ENCODE measurements around the gene PHYKPL.

The PHYKPL gene

DNA sequence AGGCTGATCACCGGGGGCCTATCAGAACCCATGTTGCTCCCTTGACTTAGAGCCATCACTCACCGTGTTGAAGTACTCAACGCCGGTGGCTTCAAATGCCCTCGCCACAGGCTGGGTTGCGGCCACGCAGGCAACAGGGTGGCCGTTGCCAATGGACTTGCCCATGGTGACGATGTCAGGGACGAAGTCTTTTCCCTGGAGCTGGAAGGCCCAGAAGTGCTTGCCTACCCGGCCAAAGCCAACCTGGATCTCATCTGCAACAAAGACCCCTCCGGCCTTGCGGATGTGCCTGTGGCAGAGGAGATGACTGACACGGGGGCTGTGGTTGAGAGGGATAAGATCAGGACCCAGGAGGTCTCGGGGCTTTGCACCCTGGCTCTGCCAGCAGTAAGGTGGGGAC lies 10.3 kb downstream of the PHYKPL start:
- DNase-seq: no peak

DNA sequence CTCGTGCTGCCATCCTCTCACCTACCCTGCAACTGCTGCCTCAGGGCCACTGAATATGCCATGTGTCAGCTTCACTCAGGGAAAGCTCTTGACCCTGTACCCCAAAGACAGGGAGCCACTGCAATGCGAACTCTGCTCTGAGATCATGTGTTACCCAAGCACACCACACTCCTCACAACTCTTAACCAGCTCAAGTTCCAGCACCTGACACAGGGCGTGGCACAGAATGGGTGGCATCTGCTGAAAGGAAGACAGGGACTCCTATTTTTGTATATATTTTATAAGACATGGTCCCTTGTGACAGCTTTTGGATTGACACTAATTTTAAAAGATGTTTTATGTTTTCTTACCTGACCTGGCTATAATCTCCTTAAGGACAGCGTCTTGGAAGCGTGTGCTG lies 10.7 kb downstream of the PHYKPL start:
- no peak for DNase-seq

- no peak for DNase-seq
Observed at GRCh38 chr5:178221282-178221681, 11.3 kb downstream of the PHYKPL start.

DNA sequence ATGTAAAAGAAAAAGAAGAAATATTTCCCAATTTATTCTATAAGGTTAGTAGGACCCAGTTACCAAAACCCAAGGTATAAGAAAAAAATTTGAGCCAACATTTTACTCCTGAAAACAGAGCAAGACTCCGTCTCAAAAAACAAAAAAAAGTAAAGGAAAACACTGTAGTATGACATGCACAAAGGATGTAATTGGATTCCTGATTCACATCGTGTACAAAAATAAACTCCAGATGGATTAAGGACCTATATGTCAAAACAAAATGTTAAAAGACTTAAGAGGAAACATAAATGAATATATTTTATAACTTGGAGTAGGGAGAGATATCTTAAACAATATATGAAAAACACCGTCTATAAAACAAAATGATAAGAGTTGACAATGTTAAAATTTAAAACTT lies 13.8 kb downstream of the PHYKPL start:
- DNase-seq: no peak

DNA sequence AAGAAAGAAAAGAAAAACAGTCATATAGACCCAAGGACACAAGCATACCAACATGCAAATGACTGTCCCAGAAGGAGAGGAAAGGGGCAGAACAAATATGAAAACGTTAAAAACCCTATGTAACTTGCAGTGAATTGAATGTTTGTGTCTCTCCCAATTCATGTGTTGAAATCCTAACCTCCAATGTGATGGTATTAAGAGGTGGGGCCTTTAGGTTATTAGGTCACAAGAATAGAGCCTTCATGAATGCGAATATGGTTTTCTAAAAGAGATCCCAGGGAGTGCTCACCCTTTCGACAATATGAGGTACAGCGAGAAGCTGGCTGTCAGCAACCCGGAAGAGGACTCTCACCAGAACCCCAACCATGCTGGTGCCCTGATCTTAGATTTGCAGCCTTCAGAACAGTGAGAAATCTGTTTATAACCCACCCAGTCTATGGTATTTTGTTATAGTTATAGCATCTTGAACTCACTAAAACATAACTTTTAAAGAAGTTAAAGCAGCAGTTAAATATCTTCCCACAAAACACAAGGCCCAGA lies 14.3 kb downstream of the PHYKPL start:
- DNase-seq: no peak

- DNase-seq: no peak
Observed at GRCh38 chr5:178216779-178217178, 15.8 kb downstream of the PHYKPL start.

DNA sequence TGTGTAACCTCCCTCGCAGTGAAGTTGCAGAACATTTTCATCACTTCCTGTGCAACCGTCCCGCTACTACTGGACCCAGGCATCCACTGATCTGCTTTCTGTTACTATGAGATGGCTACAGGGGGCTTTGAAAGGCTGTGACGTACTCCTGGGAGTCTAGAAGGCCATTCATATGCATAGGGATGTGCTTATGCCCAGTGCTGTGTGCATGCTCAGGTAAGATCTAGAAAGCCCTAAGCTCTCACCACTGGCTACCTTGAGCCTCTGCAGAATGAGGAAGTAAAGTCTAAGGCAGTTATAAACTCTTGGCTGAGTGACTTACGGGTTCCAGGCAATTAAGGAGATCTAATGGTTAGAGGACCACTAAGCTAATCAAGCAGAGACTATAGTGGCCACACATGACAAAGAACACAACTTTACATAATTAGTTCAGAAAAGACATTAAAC lies 16.5 kb downstream of the PHYKPL start:
- no peak for DNase-seq

DNA sequence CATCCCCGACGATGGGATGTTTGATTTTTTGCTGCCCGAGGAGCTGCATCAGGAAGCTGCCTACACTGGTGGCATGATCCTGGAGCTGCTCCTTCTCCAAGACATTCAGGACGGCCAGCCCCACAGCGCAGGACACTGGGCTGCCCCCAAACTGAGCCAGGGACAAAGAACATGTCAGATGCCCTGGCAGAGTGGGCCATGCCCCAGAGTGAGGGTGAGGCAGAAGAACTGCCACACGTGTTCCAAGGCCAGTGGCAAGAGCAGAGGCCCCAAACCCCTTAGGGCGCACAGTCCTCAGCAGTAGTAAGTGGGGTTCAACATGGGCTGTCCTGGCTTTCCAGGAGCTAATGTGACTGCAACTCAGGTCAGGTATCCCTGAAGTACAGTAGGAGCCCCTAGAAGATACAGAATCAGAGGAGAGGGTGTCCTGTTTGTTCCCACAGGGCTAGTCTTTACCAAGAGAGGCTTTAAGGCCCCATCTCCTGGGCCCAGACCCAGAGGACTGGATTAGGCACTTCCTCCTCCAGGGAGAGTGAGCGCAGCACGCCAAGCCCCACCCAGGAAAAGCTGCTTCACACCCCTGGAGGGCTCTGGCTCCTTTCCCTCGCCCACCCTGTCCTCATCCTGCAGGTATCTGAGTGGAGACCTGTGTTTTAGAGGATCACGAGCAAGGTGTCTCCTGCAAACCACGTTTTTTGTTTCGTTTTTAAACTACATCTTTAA lies 17.2 kb downstream of the PHYKPL start:
- DNase-seq: no peak

- DNase-seq: no peak
Observed at GRCh38 chr5:178214160-178214803, 18.3 kb downstream of the PHYKPL start.

GRCh38 chr5:178213748-178214151 lies 18.9 kb downstream of the PHYKPL start:
- DNase-seq: no peak

DNA sequence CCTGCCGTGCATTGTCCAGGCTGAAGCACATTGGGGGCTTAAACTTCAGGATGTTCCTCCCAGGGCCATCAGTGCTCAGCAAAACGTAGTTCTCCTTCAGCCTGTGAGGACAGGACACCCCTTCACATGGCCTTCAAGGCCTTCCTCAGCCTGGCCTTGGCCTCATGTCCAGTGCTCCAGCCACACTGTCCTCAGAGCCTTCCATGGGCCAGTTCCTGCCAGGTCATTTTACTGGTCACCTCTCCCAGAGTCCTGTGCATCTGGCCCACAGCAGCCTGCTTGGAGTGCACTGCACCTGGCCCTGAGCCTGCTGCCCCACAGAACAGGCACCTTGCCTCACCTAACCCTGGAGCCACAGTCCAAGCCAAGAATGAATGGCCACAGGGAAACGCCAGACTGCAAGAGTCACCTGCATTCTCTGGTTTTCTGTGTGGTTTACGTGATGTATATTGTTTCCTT lies 19.6 kb downstream of the PHYKPL start:
- DNase-seq: no peak

- no peak for DNase-seq
Observed at GRCh38 chr5:178212241-178213002, 20.2 kb downstream of the PHYKPL start.

GRCh38 chr5:178211095-178212048 lies 21.2 kb downstream of the PHYKPL start:
- no peak for DNase-seq

- DNase-seq: no peak
Observed at GRCh38 chr5:178210686-178211085, 21.9 kb downstream of the PHYKPL start.

GRCh38 chr5:178210073-178210535 lies 22.5 kb downstream of the PHYKPL start:
- no peak for DNase-seq

GRCh38 chr5:178209334-178210072 lies 23.1 kb downstream of the PHYKPL start:
- DNase-seq: no peak

GRCh38 chr5:178208540-178209227 lies 23.9 kb downstream of the PHYKPL start:
- no peak for DNase-seq

GRCh38 chr5:178207917-178208280 lies 24.7 kb downstream of the PHYKPL start:
- no peak for DNase-seq

DNA sequence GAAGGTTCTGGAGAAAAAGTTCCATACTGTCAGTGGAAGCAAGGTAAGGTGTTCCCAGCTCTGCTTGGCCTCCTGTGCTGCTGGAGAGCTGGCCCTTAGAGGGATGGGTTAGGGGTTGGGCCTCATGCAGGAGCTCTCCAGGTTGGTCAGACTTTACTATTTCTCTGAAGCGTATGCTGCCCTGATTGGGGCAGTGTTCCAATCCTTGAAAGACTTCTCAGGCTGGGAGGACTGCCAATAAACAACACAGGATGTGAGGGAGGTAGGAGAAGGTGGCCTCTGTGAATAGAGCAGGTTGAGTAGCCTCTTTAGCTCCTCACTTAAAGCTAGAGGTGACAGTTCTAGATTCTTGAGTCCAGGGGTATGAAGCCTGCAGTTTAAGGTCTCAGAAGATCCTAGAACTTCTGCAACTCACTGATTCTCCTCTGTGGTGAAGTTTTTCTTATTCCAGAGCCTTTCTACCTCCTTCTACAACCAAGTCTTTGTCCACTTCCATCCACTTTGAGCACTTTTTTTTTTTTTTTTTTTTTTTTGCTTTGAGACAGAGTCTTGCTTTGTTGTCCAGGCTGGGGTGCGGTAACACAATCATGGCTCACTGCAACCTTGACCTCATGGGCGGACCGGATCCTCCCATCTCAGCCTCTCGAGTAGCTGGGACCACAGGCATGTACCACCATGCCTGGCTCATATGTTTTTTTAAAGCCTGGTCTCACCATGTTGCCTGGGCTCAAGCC lies 25.3 kb downstream of the PHYKPL start:
- DNase-seq: no peak

Measured in GOT3 (cell line).